OCI-LY1 (cell line): ENCODE data around the gene SAMD14.

Experiments used
- EZH2 ChIP-seq: fragments of 200-600 bp; sonication (generic), shearing (Covaris generic); IDR thresholded peaks from 2 replicates; pipeline ENCODE4 v1.8.0; 2017; ENCODE audit warnings: borderline replicate concordance, mixed run types, mild to moderate bottlenecking, antibody characterized with exemption, low read length, moderate library complexity, mixed read lengths
- TF ChIP-seq, protein P1 (sequence below): fragments of 200-600 bp; sonication (generic), shearing (Covaris generic); IDR thresholded peaks from 2 replicates; pipeline ENCODE4 v1.5.1; 2017; ENCODE audit warnings: mild to moderate bottlenecking, antibody characterized with exemption, low read length, moderate library complexity, mixed read lengths

DNA sequence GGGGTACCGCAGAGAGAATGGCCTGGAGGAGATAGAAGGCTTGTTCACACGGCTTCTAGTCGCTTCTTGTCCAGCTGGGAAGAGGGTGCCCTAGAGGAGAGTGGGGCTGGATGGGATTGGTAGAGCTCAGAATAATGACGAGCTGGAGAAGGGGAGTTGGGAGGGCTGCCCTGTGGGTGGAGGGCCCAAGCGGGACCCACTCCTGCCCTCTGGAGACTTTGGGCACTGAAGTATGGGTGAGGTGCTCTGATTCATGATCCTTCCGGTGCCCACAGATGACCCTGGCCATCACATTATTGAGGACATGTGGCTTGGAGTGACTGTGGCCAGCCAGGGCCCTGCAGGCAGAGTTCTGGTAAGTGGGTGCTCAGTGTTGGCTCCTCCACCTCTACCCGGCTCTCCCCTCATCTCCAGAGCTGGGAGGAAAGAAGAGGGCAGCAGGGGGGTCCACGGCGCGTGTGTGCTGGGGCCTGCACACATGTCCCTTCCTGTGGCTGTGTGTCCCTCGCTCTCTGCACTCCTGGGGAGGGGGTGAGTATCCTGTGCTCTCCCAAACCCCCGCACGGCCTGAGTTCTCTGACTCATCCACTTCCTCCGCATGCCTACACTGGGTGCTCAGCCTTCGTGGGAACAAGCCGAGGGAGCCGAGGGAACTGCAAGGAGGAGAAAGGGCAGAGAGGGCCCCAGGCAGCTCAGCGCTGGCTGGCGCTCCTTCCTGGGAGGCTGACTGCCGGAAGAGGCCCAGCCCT is 65.5 kb downstream of the SAMD14 start:
- TF ChIP-seq, protein P1, sequence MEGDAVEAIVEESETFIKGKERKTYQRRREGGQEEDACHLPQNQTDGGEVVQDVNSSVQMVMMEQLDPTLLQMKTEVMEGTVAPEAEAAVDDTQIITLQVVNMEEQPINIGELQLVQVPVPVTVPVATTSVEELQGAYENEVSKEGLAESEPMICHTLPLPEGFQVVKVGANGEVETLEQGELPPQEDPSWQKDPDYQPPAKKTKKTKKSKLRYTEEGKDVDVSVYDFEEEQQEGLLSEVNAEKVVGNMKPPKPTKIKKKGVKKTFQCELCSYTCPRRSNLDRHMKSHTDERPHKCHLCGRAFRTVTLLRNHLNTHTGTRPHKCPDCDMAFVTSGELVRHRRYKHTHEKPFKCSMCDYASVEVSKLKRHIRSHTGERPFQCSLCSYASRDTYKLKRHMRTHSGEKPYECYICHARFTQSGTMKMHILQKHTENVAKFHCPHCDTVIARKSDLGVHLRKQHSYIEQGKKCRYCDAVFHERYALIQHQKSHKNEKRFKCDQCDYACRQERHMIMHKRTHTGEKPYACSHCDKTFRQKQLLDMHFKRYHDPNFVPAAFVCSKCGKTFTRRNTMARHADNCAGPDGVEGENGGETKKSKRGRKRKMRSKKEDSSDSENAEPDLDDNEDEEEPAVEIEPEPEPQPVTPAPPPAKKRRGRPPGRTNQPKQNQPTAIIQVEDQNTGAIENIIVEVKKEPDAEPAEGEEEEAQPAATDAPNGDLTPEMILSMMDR: no peak
- no peak for TF ChIP-seq EZH2
